NCI-H2081 (cell line): Measurements from ENCODE around the gene C9orf50.
A peak's percentile ranks its signal among the peaks of the same experiment; 100 is the strongest.

Experiments used
- DNase-seq, 2 experiments: peaks; one replicate each; lab custom pipeline; 2025; lab: John Stamatoyannopoulos, UW

The C9orf50 gene

DNA sequence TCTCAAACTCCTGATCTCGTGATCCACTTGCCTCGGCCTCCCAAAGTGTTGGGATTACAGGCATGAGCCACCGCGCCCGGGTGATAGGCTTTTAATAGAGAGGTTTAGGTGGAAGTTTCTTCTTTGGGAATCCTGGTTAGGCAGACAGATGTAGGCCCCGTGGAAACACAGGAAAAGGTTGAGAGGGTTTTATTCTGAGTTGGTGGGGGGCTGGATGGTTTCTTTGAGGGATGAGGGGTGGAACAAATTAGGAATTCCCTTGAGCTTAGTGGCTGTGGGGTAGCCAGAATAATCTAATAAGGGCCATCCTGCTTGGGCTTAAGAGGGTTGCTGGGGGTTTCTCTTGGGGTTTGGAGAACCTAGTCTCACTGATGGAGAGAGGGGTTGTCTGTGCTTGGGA is 30.4 kb downstream of the C9orf50 start:
- DNase-seq, result no peak

DNA sequence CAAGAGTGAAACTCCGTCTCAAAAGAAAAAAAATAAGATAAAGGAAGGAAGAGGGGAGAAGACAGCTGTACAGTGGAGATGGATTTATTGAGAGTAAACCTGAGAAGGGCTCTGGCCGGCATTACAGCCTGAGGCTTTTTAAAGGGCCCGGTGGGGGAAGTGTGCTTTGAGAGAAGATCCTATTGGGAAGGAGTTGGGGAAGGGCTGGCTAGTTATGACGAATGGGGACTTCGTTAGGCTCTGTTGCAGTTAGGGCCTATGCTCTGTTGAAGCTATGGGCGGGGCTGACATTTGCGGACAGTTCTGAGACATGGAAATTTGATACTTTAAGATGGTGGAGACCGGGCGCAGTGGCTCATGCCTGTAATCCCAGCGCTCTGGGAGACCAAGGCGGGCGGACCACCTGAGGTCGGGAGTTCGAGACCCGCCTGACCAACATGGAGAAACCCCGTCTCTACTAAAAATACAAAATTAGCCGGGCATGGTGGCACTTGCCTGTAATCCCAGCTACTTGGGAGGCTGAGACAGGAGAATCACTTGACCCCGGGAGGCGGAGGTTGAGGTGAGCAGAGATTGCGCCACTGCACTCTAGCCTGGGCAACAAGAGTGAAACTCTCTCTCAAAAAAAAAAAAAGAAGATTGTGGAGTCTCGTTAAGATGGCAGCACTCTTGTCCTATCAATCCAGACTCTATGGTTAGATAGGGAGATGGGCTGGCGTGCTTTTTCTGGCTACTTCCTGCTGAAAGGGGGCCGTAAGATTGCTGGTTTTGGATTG is 33.2 kb downstream of the C9orf50 start:
- DNase-seq, result no peak

DNA sequence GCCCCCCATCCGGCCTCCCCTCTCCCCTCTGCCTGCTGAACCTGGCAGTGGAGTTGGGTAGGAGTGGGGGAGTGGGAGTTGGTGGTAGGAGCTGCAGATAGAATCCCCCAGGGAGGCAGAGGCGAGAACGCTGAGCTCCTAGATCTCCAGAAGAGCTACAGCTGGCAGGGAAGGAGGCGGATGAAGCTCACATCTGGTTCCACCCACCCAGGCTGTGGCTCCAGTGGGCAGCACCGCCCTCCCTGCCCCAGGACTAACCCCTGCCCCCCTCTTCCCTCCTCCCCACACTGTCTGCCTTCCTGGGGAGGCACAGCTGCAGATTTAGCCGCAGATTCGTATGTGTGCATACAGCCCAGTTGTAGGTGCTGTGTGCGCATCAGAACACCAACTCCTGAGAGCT is 34.2 kb downstream of the C9orf50 start:
- no peak for DNase-seq

DNA sequence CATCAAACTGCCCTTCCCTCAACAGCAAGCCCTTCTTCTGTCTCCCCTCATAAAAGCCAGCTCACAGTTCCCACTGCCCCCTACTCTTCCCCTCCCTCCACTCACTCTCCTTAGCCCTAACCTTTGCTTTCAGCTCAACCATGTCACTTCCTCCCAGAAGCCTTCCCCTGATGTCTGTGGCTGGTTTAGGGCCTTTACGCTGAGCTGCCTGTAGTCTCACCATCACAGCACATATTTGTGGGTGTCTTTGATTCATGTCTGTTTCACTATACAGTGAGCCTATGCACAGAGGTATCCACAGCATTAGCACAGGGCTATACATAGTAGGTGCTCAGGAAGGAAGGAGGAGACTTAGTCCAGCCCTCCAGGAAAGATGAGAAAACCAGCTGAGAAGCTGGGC is 34.7 kb downstream of the C9orf50 start:
- DNase-seq, result no peak

DNA sequence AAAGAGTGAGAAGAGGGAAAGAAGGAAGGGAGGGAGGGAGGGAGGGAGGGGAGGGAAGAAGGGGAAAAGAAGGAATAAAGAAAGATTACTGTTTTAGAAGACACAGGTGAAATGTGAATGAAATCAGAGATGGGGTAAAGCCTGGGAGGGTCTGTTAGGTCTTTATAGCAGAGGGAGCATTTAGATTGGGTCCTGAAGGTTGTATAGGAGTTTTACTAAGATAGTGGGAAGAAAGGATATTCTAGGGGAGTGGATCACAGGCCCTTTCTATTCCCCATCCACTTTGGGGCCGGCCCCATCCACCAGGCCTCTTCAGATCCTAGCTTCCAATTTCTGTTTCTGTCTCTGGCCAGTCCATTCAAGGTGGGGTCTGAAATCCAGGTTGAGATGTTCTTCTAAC is 35.5 kb downstream of the C9orf50 start:
- no peak for DNase-seq

DNA sequence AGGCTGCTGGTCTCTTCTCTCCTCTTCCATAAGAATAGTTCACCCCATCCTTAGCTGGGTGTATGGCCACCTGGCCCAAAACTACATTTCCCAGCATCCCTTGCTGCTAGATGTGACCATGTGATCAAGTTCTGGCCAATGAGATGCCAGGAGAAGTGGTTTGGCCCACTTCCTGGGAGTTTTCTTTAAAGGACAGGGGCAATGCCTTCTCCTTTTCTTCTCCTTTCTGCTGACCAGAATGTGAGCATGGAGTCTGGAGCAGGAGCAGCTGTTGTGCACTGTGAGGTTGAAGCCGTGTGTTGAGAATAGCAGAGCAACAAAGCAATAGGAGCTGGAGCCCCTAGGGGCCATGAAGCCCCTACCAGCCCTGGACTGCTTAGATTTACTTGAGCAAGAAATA is 36.8 kb downstream of the C9orf50 start:
- DNase-seq, result peak; percentile 5 to 49

DNA sequence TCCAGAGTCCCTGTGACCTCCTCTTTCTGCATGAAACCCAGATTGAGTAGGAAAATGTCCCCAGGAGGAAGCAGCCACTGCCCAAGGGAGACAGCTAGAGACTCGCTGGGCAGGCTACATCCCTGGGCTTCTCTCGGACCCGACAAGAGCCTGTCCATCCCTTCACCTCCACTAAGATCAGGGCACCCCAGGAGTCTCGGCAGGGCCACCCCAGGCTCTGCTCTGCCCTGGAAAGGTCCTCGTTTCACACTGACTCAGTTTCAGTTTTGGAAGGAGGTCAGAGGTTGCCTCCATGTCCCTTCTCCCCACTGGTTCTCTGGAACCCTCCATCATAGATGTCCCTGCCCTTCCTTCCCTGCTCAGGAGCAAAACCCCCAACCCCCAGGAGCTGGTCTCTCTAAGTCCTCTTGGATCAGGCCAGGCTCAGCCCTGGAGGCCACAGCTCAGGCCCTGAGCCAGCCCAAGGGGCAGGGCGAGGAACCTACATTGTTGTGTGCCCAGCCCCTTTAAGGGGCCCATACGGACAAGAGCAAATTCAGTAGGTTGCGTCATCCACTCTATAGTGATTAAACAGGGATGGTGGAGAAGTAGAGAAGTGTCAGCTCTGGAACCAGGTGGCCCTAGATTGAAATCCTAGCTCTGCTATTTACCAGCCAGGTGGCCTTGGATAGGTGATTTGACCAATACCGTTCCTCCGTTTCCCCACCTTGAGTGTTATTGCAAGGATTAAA is 37.4 kb downstream of the C9orf50 start:
- DNase-seq, result no peak

DNA sequence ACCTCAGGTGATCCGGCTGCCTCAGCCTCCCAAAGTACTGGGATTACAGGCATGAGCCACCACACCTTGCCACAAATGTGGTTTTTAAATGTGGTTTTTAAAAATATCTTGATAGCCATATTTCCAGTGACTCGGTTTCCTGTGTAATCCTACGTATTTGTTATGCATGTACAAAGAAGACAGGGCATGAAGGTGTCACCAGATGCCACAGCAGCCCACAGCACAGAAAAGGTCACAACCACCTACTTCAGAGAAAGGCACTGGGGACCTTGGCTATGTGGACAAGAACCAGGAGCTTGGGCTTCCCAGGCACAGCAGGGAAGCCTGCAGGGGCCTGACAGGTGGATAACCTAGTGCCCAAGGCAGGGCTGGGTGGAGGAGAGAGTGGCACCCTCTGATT is 38.0 kb downstream of the C9orf50 start:
- no peak for DNase-seq

DNA sequence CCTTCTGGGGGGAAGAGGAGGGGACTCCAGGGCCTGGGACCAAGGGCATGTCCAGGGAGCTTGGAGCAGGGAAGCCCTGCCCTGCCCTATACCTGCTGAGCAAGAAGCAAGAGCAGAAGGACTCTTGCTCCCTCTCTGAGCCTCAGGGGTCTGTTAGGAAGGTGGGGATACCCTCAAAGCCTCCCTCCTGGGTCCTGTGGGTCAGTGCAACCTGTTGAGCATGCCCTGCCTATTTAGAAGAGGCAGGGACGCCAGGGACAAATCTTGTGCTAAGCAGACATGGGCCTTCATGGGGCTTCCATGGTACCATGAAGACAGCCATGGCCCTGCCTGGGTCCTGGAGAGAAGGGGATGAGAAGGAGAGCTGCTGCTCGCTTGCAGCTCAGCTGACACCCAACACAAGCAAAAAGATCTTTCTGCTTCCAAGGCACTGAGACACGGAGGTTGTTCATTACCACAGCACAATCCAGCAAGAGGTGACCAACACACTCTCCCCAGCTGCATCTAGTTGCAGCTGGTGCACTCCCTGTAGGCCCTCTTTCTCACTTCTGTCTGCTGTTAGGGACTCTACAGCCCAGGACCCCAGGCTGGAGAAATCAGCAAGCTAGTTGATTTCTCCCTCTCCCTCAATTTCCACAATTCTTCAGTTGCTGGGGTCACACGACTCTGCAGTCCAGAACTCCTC is 39.3 kb downstream of the C9orf50 start:
- DNase-seq, result no peak

DNA sequence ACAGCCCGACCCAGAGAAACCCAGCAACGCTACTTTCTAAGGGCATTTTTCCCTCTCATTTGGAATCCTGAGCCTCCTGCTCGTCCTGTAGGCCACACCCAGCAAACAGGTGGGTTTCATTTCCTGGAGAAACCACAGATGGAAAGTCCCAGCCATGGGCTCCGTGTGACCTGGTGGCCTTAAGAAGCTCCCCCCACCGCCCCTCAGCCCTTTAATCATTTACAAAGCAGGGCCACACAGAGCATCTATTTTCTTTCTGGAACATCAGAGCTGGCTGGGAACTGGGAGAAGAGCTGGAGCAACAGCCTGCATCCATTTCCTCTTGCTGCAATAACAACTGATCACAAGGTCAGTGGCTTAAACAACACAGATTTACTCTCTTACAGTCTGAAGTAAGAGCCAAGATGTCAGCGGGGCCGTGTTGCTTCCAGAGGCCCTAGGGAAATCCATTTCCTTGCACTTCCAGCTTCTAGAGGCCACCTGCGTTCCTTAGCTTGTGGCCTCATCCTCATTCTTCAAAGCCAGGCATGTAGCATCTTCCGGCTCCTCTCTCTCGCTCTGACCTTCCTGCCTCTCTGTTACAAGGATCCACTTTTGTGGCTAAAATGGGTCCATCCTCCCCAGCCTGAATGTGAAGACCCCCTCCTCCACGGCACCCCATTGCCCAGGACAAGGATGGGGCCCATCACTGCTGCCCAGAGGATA is 40.5 kb downstream of the C9orf50 start:
- no peak for DNase-seq

DNA sequence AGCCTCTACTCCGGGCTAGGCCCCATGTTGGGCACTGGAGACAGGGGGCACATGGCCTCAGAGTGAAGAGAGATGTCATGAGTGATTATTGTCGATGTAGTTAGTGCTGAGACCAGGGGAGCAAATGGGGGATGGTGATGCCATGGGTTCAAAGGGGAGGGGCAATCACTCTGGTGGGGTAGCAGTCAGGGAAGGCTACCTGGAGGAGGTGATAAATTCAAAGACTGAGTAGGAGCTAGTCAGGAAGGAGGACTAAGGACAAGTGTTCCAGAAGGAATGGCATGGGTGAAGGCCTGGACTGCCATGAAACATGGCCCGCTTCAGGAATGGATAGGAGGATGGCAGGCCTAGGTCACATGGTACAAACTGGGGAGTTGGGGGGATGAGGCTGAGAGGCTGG is 41.6 kb downstream of the C9orf50 start:
- DNase-seq, result no peak

DNA sequence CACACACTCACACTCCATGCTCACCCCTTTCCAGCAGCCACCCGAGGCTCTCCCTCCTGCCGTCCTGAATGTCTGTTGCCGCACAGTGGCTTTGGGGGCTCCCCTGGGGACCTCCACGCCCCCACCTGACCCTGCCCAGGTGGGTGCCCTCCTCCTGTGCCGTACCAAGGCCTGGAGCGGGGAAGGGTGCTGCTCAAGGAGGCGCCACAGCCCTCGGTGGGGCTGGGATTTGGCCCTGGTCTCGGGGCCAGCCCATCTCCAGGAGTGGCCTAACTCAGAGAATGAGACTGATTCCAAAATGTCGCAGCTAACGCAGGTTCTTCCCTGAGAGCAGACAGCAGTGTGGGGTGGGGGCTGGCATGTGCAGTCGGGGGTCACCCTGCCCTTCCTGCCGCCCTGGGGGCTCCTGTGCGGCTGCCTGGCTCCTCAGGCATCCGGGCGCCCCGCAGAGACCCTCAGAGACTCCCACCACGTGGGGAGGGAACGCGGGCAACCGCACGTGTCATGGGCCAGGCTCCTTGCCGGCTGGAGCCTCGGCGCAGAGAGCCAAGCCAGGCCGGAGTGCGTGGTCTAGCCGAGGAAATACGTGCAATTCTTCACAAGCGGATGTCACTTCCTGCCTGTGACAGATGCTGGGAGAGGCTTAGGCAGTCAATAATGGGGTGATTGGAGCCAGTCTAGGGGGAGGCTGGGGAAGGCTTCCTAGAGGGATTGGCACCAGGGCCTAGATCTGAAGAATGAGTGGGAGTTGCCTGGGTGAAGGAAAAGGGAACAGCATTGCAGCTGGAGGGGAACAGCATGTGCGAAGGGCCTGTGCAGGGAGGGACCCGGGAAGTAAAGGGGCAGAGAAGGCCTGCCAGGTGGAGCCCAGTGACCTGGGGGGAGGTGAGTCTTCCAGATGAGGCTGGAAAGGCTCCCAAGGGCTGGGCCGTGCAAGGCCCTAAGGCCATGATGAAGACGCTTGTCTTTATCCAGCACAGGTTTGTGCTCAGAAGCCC is 44.1 kb downstream of the C9orf50 start:
- no peak for DNase-seq

DNA sequence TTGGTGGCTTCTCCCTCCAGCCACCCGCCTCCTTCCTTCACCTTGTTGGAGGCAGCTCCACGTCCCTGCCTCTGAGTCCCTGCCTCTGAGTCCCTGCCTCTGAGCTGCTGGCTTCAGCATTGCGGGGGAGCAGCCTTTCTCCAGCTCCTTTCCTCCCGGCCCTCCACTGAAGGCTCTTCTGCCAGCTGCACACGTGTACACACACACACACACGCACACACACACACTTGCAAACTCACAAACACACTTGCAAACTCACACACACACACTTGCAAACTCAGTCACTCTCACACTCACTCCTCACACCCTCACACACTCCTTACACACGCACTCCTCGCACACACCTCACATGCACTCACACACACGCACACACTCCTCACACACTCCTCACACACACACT is 45.1 kb downstream of the C9orf50 start:
- DNase-seq, result no peak

DNA sequence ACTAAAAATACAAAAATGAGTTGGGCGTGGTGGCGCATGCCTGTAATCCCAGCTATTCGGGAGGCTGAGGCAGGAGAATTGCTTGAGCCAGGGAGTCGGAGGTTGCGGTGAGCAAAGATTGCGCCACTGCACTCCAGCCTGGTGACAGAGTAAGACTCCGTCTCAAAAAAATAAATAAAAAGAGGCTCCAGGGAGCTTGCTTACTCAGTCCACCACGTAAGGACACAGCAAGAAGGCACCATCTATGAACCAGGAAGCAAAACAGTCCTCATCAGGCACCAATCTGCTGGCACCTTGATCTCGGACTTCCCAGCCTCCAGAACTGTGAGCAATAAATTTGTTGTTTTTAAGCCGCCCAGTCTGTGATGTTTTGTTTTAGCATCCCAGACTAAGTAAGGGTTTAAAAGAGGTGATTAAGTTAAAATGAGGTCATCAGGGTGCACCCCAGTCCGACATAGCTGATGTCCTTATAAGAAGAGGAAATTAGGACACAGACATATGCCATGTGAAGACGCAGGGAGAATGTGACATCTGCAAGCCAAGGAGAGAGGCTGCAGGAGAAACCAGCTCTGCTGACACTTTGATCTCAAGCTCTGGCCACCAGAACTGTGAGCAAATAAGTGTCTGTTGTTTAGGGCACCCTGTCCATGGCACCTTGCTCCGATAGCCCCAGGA is 45.9 kb downstream of the C9orf50 start:
- no peak for DNase-seq

DNA sequence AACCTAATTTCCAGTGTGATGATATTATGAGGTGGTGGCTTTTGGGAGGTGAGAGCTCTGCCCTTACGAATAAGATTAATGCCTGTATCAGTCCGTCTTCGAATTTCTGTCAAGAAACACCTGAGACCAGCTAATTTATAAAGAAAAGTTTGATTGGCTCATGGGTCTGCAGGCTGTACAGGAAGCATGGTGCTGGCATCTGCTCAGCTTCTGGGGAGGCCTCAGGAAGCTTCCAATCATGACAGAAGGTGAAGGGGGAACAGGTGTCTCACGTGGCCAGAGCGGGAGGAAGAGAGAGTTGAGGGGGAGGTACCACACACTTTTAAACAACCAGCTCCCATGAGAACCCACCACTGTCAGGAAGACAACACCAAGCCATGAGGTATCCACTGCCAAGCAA is 46.9 kb downstream of the C9orf50 start:
- DNase-seq, result no peak

DNA sequence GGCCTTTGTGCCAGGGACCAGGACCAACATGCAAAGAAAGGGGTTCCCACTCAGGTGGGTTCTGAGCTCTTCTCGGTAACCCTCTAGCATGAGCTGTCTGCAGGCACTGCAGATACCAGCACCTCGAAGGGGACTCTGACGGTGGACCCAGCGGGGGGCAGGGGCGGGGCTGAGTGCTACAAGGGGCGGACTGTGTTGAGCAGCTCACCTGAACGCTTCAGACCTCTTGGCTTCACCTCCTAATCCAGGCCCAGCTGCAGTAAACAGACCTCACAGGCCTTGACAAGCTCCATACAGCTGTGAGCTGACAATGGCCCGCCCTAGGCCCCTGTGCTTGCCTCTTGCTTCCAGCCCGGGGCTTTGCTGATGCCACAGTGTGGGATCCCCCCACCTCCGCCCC is 48.4 kb downstream of the C9orf50 start:
- DNase-seq, result no peak

DNA sequence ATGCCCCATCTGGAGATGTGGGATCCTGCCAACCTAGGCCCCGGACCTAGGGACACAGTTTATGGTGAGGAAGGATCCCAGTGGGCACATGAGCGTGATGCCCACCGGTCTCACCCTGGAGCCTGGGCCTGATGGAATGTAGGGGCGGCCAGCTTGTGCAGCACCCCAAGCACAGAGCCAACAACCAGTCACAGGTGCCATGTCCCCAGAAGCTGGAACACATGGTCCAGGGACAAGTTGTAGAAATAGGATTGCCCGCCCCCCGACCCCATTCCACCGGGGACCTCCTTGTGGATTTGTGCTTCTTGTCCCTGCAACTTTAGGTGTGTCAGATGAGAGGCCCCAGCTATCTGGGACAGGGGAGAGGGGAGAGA is 48.9 kb downstream of the C9orf50 start:
- DNase-seq, result no peak

DNA sequence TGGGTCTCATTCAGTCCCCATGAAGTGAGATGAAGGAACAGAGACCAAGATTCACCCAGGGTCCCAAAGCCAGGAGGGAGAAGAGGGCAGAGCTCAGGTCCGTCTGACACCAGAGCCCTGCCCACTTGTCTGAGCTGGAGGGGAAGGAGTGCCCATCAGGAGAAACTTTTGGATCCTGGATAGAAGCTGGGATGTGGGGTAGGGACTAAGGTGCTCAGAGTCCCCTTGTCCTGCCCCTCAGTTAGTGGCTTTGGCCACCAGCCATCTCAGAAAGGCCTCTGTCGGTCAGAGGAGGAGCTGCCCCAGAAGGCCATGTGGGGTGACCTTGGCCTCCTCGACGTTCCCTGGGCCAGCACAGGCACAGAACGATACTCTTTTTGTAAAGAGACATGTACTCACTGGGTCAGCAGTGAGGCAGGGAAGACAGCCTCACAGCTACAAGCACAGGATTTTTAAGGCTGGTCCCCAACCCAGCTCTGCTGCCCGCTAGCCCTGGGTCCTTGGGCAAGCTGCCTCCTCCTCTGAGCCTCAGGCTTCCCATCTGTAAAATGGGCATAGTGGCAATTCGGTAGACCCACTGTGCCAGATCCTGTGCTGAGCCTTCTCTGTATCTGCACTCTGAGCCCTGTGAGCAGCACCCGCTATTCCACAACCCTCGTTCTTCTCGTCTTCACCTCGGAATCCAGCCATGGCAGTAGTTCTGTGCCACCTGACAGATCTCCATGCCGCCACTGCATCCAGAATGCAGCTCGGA is 49.4 kb downstream of the C9orf50 start:
- no peak for DNase-seq

DNA sequence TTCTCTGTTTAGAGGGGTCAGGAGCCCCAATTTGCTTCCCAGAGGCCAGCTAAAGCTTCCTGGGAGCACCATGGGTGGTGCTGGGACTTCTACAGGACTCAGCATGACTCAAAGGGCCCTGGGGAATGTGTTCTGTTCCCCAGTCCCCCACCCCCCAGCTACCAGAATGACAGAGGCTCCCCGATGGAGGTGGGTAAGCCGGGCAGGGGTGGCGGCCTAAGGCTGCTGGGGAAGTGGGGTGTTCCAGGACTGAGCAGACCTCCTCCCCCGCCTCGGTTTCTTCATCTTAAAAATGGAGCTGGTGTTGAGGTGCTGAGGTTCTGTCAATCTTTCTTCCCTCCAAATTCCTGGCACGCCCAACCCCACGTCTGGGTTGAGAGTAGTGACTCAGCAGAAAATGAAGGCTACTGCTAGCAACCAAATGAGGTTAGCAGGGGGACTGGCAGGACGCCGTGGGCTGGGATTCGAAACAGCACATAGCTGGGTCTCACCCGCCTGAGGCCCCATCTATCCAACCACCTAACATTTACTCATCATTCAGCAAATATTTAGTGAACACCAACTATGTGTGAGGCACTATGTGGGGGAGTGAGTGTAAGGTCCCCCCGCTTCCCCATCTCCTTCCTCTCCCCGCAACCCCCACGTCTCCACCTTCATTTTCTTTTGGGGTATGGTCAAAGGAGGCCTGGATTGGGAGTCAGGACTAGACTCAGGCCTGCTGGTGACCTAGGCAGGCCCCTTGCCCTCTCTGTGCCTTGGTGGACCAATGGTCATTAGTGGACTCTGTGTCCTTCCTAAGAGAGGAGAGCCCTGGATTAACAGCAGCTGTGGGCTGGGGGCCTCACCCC is 50.2 kb downstream of the C9orf50 start:
- no peak for DNase-seq
